ENCODE data around the gene RB1. TPM values are rescaled to one million over a fixed set of nuclear protein-coding genes. Genes with fewer than 3 reads are reported as not detected.

RB1 gene
- polyA plus RNA-seq, 2 of the 4 experiments (the other 2 are of a cell fraction), result 17.7 to 22.2 TPM

DNA sequence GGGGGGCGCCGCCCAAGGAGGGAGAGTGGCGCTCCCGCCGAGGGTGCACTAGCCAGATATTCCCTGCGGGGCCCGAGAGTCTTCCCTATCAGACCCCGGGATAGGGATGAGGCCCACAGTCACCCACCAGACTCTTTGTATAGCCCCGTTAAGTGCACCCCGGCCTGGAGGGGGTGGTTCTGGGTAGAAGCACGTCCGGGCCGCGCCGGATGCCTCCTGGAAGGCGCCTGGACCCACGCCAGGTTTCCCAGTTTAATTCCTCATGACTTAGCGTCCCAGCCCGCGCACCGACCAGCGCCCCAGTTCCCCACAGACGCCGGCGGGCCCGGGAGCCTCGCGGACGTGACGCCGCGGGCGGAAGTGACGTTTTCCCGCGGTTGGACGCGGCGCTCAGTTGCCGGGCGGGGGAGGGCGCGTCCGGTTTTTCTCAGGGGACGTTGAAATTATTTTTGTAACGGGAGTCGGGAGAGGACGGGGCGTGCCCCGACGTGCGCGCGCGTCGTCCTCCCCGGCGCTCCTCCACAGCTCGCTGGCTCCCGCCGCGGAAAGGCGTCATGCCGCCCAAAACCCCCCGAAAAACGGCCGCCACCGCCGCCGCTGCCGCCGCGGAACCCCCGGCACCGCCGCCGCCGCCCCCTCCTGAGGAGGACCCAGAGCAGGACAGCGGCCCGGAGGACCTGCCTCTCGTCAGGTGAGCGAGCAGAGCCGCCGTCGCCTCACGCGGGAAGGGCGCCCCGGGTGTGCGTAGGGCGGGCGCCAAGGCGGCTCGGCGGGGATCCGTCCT is at the start of gene RB1 (continued):
- TF ChIP-seq, protein P1, sequence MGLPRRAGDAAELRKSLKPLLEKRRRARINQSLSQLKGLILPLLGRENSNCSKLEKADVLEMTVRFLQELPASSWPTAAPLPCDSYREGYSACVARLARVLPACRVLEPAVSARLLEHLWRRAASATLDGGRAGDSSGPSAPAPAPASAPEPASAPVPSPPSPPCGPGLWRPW (IDR thresholded peaks at IDR 0.05), result no peak
- TF ChIP-seq RNF2 (IDR thresholded peaks at IDR 0.05; ENCODE audit: borderline replicate concordance, low read depth), result no peak
- no peak for TF ChIP-seq BHLHE40 (IDR thresholded peaks at IDR 0.05; ENCODE audit: low read depth, low read length)
- TF ChIP-seq E2F6 (IDR thresholded peaks at IDR 0.05; ENCODE audit: borderline replicate concordance, low read depth), result peak; percentile 66
- TF ChIP-seq CBX8 (IDR thresholded peaks at IDR 0.05), result no peak
- no peak for TF ChIP-seq CHD4 (IDR thresholded peaks at IDR 0.05; ENCODE audit: borderline replicate concordance)
- TF ChIP-seq EHF (CRISPR knock-in tag; IDR thresholded peaks at IDR 0.05), result no peak
- no peak for TF ChIP-seq HEYL (CRISPR knock-in tag; IDR thresholded peaks at IDR 0.05)
- TF ChIP-seq EHMT2 (IDR thresholded peaks at IDR 0.05; ENCODE audit: low read depth), result no peak
- 0 out of 5 replicates have a peak, but pooled peaks of 1 of the 2 experiments have one; percentile 9 for TF ChIP-seq RAD21 (conservative IDR thresholded peaks at IDR 0.05 in 1 of 2, IDR thresholded peaks at IDR 0.05 in 1 of 2)
- TF ChIP-seq POLR2AphosphoS2 (conservative IDR thresholded peaks at IDR 0.05; ENCODE audit: low read length), result no peak
- 0 out of 2 replicates have a peak, but pooled peaks have one; percentile 11 for TF ChIP-seq MYC (IDR thresholded peaks at IDR 0.05; ENCODE audit: borderline replicate concordance, low read length)
- TF ChIP-seq, protein P2, sequence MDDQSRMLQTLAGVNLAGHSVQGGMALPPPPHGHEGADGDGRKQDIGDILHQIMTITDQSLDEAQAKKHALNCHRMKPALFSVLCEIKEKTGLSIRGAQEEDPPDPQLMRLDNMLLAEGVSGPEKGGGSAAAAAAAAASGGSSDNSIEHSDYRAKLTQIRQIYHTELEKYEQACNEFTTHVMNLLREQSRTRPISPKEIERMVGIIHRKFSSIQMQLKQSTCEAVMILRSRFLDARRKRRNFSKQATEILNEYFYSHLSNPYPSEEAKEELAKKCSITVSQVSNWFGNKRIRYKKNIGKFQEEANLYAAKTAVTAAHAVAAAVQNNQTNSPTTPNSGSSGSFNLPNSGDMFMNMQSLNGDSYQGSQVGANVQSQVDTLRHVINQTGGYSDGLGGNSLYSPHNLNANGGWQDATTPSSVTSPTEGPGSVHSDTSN (IDR thresholded peaks at IDR 0.05), result no peak
- no peak for TF ChIP-seq CBX2 (IDR thresholded peaks at IDR 0.05; ENCODE audit: borderline replicate concordance, low read depth)
- no peak for TF ChIP-seq ZSCAN20 (CRISPR knock-in tag; IDR thresholded peaks at IDR 0.05)
- no peak for TF ChIP-seq SREBF2 (IDR thresholded peaks at IDR 0.05)
- no peak for TF ChIP-seq HOXA7 (CRISPR knock-in tag; IDR thresholded peaks at IDR 0.05)
- TF ChIP-seq SMC3 (IDR thresholded peaks at IDR 0.05), result no peak
- TF ChIP-seq EP300 (IDR thresholded peaks at IDR 0.05), result no peak
- no peak for TF ChIP-seq ESRRA (IDR thresholded peaks at IDR 0.05; ENCODE audit: borderline replicate concordance, low read length)

DNA sequence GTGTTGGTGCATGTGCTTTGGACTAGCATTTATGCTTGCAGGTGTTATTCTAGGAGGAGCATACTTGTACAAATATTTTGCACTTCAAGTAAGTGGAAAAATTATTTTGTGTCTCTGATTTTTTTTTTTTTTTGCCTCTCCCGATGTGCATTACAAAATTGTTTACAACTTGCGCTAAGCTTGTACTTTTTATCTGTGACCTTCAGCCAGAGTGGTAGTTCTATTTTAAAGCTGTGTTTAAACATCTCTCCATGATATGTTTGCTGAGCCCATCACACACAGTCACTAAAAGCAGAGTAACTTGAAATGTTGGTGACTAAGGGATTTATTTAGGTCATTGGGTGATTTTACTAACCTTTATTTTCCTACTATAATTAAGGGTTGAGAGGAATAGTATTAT is 49.7 kb upstream of the RB1 start:
- ChIA-PET POLR2A (no interaction called here), CTCF (interaction anchor here (0.7 kb wide), 1 partner anchor 408 kb away, joined by 3 read pairs; no protein-coding TSS in a partner anchor)
- no peak overlapping the region for H3K4me3 ChIP-seq
- FAIRE-seq (no peak), DNase-seq (ENCODE audit: low read depth in 1 of 2, low spot score in 1 of 2) (no peak), ATAC-seq (no peak)
- TF ChIP-seq ZNF302 (CRISPR knock-in tag; IDR thresholded peaks at IDR 0.05), result no peak
- TF ChIP-seq HOXA7 (CRISPR knock-in tag; IDR thresholded peaks at IDR 0.05), result no peak
- no peak for TF ChIP-seq FOXS1 (CRISPR knock-in tag; IDR thresholded peaks at IDR 0.05)
- TF ChIP-seq NR3C1 (IDR thresholded peaks at IDR 0.05), result no peak
- TF ChIP-seq RNF2 (IDR thresholded peaks at IDR 0.05; ENCODE audit: borderline replicate concordance, low read depth), result no peak
- no peak for TF ChIP-seq NPAS2 (CRISPR knock-in tag; IDR thresholded peaks at IDR 0.05; ENCODE audit: borderline replicate concordance)
- no peak for TF ChIP-seq MAX (IDR thresholded peaks at IDR 0.05)
- TF ChIP-seq ATOH8 (CRISPR knock-in tag; IDR thresholded peaks at IDR 0.05; ENCODE audit: low read depth), result no peak
- TF ChIP-seq HMGXB4 (CRISPR knock-in tag; IDR thresholded peaks at IDR 0.05; ENCODE audit: borderline replicate concordance), result no peak
- no peak overlapping the region for H3K4me2 ChIP-seq
- no peak overlapping the region for H3K27ac ChIP-seq
- 70% methylated on average over 2 of the region's 2 CpGs for WGBS (ENCODE audit: missing lambda C conversion rate)
- H3K4me1 ChIP-seq, result peaks cover 11% of the 10 kb centered on the region; the same call in 2 of the 3 replicates
- no peaks in the 10 kb centered on the region for H3K9me3 ChIP-seq

Measured in A549 (cell line).